GM18526 (cell line): ENCODE measurements around the gene R3HCC1L.

Experiments
- POLR2A ChIP-seq: IDR thresholded peaks from 3 replicates; pipeline ENCODE4 v1.6.1; 2011; ENCODE audit not compliant: insufficient read length; ENCODE audit errors: extremely low read depth

R3HCC1L gene

GRCh38 chr10:98163941-98164340 is 29.5 kb downstream of the R3HCC1L start:
- no peak for TF ChIP-seq POLR2A

DNA sequence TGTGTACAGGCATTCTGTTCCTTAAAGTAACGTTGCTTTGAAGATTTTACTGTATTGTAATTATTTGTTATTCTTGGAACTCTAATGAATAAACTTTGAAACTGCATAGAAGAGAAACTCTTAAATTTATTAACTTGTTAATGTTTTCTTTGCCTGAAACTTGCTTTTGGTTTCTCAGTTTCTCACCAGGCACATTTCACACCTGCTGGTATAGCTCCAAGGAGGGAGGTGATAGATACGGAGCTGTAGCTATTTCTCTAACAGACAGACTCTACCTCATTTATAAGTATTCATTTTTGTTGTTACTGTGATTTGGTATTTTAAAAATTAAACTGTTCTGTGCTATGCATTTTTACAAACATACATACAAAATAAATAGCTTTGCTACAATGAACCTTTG is 32.7 kb downstream of the R3HCC1L start:
- TF ChIP-seq POLR2A, result no peak

- no peak for TF ChIP-seq POLR2A
Measured at GRCh38 chr10:98168147-98168546, 33.7 kb downstream of the R3HCC1L start.

- no peak for TF ChIP-seq POLR2A
Measured at GRCh38 chr10:98168766-98169165, 34.3 kb downstream of the R3HCC1L start.

DNA sequence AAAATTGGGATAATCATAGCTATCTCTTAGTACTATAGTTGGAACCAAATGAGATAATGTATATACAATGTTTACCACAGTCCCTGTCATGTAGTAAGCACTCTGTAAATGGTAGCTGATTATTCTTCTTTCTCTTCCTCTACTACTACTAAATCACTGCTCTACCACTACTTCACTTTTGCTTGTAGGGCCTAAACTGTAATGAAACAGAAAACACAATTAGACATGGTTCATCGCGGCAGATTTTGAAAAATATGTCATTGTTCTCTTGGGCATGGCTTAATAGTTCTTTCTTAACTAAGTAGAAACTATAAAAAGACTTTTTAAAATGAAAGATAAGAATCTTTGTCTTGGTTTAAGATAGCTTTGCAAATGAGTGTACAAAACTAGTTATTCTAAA is 34.9 kb downstream of the R3HCC1L start:
- no peak for TF ChIP-seq POLR2A

DNA sequence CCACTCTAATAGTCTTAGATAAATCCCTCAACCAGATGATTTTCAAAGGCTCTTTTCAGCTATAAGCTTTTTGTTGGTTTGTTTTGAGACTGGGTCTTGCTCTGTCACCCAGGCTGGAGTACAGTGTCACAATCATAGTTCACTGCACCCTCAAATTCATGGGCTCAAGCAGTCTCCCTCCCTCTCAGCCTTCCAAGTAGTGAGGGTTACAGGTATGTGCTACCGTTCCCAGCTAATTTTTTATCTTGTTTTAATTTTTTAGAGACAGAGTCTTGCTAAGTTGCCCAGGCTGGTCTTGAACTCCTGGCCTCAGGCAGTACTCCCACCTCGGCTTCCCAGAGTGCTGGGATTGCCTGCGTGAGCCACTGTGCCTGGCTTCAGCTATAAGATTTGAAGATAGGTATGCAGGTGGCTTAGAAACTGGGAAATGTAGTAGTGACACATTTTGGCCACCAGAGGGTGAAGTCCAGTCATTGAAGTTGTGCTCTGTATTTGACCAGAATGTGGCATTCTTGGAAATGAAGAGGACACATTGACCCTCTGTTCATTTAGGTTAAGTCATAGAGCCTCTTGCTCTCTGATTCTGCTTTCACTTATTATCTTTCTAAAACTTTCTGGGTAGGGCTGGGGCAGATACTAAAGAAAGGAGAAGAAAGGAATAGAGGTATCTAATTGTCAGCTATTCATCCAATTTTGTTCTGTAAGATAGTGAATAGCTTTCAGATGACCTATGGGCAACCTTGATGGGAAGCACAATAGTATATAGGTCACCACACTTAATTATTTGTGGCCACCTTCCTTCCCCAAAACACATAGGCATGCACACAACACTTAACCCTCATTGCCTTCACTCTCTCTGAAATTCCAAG is 36.0 kb downstream of the R3HCC1L start:
- TF ChIP-seq POLR2A, result no peak

GRCh38 chr10:98172073-98172472 is 37.6 kb downstream of the R3HCC1L start:
- no peak for TF ChIP-seq POLR2A

DNA sequence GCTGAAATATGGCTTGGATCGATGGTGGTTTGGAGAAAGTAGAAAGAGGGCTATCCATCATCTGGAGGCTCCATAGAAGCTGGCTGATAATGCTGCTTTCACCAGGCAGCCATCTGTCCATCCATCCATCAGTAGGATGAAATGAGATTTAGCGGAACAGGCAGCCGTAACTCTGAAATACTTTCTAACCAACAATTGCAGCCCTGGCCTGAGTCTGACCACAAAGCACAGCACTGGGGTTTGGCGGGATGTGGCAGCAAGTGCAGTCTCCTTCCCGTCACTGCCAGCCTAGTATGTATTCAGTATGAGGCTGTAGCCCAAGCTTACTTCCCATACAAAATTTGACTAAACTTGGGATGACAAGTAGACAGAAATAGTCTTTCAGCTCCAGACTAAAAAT is 38.0 kb downstream of the R3HCC1L start:
- no peak for TF ChIP-seq POLR2A

DNA sequence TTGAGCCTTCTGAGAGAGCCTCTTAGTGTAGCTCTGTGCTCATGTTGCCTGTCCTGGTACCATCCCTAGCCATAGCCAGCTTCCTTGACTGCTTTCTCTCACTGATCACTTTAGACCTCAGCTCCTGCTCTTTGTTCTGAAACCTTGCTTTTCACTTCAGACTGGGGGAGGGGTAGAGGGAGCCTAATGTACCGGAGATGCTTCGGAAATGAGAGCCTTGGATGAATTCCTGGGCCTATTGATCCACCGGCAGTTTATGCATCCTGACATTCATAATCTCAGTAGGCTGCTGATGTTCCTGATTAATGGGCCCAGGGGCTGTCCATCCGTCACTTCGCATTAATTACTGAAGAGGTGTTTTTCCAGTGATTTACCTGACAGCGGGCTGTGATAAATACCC is 38.8 kb downstream of the R3HCC1L start:
- no peak for TF ChIP-seq POLR2A

GRCh38 chr10:98186681-98187080 is 52.2 kb downstream of the R3HCC1L start:
- TF ChIP-seq POLR2A, result no peak

GRCh38 chr10:98193037-98193436 is 58.6 kb downstream of the R3HCC1L start:
- no peak for TF ChIP-seq POLR2A

DNA sequence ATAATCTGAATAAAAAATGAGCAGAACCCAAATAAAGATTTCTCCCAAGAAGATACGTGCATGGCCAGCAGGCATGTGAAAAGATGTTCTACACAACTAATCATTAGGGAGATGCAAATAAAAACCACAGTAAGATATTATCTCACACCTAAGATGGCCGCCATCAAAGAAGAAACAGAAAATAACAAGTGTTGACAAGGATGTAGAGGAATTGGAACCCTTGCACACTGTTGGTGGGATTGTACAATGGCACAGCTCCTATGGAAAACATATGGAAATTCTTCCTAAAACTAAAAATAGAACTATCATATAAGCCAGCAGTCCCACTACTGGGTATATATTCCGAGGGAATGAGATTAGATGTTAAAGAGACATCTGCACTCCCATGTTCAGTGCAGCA is 60.2 kb downstream of the R3HCC1L start:
- no peak for TF ChIP-seq POLR2A

GRCh38 chr10:98195120-98195519 is 60.7 kb downstream of the R3HCC1L start:
- TF ChIP-seq POLR2A, result no peak

- TF ChIP-seq POLR2A, result no peak
Measured at GRCh38 chr10:98196985-98197384, 62.5 kb downstream of the R3HCC1L start.

DNA sequence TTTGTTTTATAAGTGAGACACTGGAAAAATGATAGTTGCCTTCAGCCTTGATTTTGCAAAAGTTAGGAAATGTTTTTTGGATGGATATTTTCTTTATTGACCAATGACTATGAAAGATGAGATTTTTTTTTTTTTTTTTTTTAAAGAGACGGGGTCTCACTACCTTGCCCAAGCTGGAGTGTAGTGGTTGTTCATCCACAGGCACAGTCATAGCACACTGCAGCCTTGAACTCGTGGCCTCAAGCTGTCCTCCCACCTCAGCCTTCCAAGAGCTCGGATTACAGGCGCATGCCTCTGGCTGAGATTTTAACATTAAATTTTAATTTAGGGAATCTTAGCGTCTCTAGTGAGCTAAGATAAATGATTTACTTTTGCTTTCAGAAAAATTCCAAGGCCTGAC is 67.3 kb downstream of the R3HCC1L start:
- TF ChIP-seq POLR2A, result no peak

DNA sequence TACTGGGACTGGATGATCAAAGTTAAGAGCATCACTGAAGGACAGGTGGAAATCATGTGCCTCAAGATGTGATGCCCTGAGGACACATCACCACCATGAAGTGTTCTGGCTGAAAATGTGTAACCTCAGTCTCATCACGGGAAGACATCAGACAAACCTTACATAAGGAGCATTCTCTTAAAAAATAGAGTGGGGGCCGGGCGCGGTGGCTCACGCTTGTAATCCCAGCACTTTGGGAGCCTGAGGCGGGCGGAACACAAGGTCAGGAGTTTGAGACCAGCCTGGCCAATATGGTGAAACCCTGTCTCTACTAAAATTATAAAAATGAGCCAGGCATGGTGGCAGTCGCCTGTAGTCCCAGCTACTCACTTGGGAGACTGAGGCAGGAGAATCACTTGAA is 67.9 kb downstream of the R3HCC1L start:
- no peak for TF ChIP-seq POLR2A

GRCh38 chr10:98205351-98205750 is 70.9 kb downstream of the R3HCC1L start:
- no peak for TF ChIP-seq POLR2A

DNA sequence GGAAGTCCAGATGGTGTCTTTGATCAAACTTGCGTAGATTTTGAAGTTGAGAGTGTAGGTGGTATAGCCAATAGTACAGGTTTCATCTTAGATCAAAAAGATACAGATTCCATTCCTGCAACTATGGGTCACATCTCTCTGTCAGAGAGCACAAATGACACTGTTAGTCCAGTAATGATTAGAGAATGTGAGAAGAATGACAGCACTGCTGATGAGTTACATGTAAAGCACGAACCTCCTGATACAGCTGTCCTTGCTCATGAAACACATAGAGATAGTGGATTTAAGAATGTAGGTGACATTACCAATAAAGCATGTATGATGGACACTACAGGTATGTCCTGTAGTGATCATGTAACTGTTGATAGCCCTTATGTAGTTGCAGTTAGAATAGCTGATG is 74.5 kb downstream of the R3HCC1L start:
- no peak for TF ChIP-seq POLR2A

DNA sequence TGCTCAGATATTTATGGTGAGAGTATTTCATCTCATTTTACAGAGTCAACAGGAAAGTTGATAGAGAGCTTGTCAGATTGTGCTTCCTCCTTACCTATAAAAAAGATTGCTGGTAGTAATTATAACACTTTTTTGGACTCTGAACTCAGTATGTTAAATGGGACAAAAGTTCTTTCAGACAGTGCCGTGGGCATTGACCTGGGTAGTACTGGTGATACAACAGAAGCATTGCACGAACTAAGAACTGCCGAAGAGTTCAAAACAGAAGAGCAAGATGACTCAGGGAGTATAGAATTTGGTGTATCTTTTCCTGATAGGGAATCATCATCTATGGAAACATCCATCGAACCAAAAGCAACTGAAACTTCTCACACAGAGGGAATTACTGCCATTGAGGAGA is 75.0 kb downstream of the R3HCC1L start:
- no peak for TF ChIP-seq POLR2A
